Smooth muscle cell (in vitro differentiated cells): ENCODE measurements around the gene SIRT5. TPM values are rescaled to one million over a fixed set of nuclear protein-coding genes. Genes with fewer than 3 reads are reported as not detected.

Experiments
- DNase-seq: peaks from one replicate; lab custom pipeline; 2025; ENCODE audit not compliant: unreplicated experiment; lab: John Stamatoyannopoulos, UW
- H2AFZ ChIP-seq: fragments of 200-600 bp; sonication (generic); 2 replicates; pipeline ENCODE4 v1.6.0; 2016; ENCODE audit warnings: antibody characterized with exemption, low read depth, mild to moderate bottlenecking
- H3F3A ChIP-seq: fragments of 200-600 bp; sonication (generic); 2 replicates; pipeline ENCODE4 v1.6.0; 2017; ENCODE audit warnings: antibody characterized with exemption, low read depth
- H3K27ac ChIP-seq: fragments of 200-600 bp; sonication (generic); 2 replicates; pipeline ENCODE4 v1.5.1; 2016; ENCODE audit warnings: low read depth, mild to moderate bottlenecking
- H3K27me3 ChIP-seq: fragments of 200-600 bp; sonication (generic); 2 replicates; pipeline ENCODE4 v1.6.1; 2016; ENCODE audit warnings: low read depth, mild to moderate bottlenecking
- H3K36me3 ChIP-seq: fragments of 200-600 bp; sonication (generic); 2 replicates; pipeline ENCODE4 v1.5.1; 2016; ENCODE audit warnings: low read depth
- H3K4me1 ChIP-seq: fragments of 200-600 bp; sonication (generic); 2 replicates; pipeline ENCODE4 v1.5.1; 2016; ENCODE audit warnings: low read depth
- H3K4me2 ChIP-seq: fragments of 200-600 bp; sonication (generic); 2 replicates; pipeline ENCODE4 v1.6.0; 2016; ENCODE audit warnings: mild to moderate bottlenecking
- H3K4me3 ChIP-seq: fragments of 200-600 bp; sonication (generic); 2 replicates; pipeline ENCODE4 v1.5.1; 2016; ENCODE audit warnings: mild to moderate bottlenecking
- H3K79me2 ChIP-seq: fragments of 200-600 bp; sonication (generic); 2 replicates; pipeline ENCODE4 v1.6.0; 2016; ENCODE audit warnings: low read depth, mild to moderate bottlenecking
- H3K9ac ChIP-seq: fragments of 200-600 bp; sonication (generic); 2 replicates; pipeline ENCODE4 v1.6.0; 2016; ENCODE audit warnings: low read depth
- H3K9me3 ChIP-seq: fragments of 200-600 bp; sonication (generic); replicated peaks from 2 replicates; pipeline ENCODE4 v1.5.1; 2016; ENCODE audit warnings: low read depth
- H4K20me1 ChIP-seq: fragments of 200-600 bp; sonication (generic); 2 replicates; pipeline ENCODE4 v1.6.0; 2016; ENCODE audit warnings: low read depth
- CTCF ChIP-seq: fragments of 200-600 bp; sonication (generic); IDR thresholded peaks from 2 replicates; pipeline ENCODE4 v1.5.1; 2017; ENCODE audit warnings: borderline replicate concordance, mild to moderate bottlenecking, antibody characterized with exemption; ENCODE audit not compliant: insufficient read depth, poor library complexity, severe bottlenecking
- WGBS: methylation state at CpG from one replicate; pipeline ENCODE4 v1.1.7; 2016; ENCODE audit warnings: low lambda C conversion rate; 5-methylcytosine and 5-hydroxymethylcytosine counted together
- polyA plus RNA-seq: library from polyadenylated mRNA; unstranded; fragments of >200 nt; fragmentation: Nextera tagmentation; extraction: Ambion mirVana; gene quantifications from 2 replicates; pipeline ENCODE4 v1.2.1, GENCODE V29; 2016
- total RNA-seq: library from RNA; depleted of rRNA; stranded (reverse); fragments of >200 nt; gene quantifications from 2 replicates; pipeline ENCODE4 v1.2.3, GENCODE V29; 2014

Gene SIRT5
- total and polyA plus RNA-seq, 2 experiments from 2014 or later: 5.2 to 5.5 TPM

DNA sequence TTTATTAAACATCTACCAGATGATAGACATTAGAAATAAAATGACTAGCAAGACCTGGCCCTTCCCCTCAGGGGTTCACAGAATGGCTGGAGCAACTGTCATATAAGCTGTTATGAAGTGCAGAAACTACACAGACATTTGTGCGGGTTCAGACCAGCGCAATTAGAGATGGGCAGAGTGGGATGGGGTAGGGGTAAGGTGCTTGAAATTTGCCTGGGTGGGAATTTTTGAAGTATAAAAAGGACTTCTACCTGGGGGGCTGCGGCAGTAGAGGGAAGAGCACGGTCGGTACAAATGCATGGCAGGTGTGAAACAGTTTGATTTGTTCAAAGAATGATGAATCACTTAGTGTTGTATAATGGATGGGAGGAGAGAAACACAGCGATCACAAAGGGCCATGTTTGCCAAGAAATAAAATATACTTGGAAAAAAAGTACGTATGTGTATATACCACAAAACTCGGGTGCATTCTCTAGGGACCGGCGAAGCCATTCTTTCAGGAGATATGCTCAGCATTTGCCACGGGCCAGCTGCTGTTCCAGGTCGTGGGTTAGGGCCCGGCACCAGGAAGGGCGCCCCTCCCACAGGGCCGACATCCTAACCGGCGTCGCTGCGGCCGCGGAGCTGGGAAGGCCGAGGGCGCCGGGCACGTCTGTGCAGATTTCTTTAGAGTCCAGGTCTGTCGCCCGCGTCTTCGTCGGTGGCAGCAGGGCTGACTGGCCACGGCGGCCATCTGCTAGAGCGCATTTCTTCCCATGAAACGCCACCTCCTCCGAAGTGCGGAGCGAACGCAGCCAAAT, 39.9 kb downstream of the SIRT5 start:
- whole genome bisulfite sequencing: 7% methylated on average over 38 of the region's 38 CpGs
- Histone ChIP-seq H3K79me2 (peaks cover 23% of the 10 kb centered on the region), H3K27me3 (no peaks in the 10 kb centered on the region), H3K27ac (peak overlapping the region; percentile 85), H4K20me1 (peaks cover 20% of the 10 kb centered on the region), H3K4me3 (peak overlapping the region; percentile 83), H3K4me2 (peak overlapping the region; percentile 90), H3K4me1 (peaks cover 12% of the 10 kb centered on the region), H3F3A (peaks cover 3% of the 10 kb centered on the region), H3K9ac (peak overlapping the region; percentile 83), H3K36me3 (peaks cover 8% of the 10 kb centered on the region), H2AFZ (peak overlapping the region; percentile 84), H3K9me3 (no peaks in the 10 kb centered on the region)
- DNase-seq: no peak
- TF ChIP-seq CTCF: no peak

DNA sequence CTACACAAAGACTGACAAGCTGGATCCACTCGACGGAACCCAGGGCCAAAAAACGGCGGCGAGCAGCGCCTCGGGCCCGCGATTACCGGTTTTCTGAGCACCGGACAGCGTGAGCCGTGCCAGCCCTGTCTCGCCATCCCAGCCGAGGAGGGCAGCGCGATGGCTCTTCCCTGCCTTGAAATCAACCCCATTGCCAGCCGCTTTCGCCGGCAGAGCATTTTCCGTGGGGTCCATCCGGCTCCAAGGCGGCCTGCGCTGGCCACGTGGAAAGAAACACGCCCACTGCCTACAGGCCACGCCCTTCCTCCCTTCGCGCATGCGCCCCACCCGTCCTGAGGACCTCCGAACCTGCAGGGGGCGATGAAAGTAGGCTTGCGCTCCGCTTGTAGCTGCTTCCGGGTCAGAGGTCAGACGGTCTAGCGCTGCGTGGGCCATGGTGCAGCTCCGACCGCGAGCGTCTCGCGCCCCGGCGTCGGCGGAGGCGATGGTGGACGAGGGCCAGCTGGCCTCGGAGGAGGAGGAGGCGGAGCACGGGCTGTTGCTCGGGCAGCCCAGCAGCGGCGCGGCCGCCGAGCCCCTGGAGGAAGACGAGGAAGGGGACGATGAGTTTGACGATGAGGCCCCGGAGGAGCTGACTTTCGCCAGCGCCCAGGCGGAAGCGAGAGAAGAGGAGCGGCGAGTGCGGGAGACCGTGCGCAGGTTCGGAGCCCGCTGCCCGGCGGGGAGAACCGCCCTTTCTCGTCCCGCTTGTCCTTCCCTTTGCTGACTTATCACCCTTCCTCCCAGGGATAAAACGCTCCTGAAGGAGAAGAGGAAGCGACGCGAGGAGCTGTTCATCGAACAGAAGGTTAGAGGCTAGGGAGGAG, 40.8 kb downstream of the SIRT5 start, which contains the start of gene NOL7:
TSS of gene NOL7 (plus strand) at position 410 of the 866 bp plus-strand sequence. CDS start at position 434, 24 bp downstream.
- under 1% methylated on average over 83 of the region's 85 CpGs for WGBS
- Histone ChIP-seq H3K4me2 (peak within 1 kb of the TSS; percentile 90), H3K4me3 (peak within 1 kb of the TSS; percentile 83), H3K79me2 (peaks cover 23% of the 10 kb centered on the region), H3K4me1 (peaks cover 12% of the 10 kb centered on the region), H3K27ac (peak within 1 kb of the TSS; percentile 85), H2AFZ (peak within 1 kb of the TSS; percentile 84), H3K9ac (peak within 1 kb of the TSS; percentile 83), H3K9me3 (no peaks in the 10 kb centered on the region), H4K20me1 (peaks cover 20% of the 10 kb centered on the region), H3F3A (peaks cover 8% of the 10 kb centered on the region), H3K36me3 (peaks cover 15% of the 10 kb centered on the region), H3K27me3 (no peaks in the 10 kb centered on the region)
- peak; percentile 90 for DNase-seq
- peak; percentile 82 for TF ChIP-seq CTCF

GRCh38 chr6:13615792-13616120, 41.4 kb downstream of the SIRT5 start:
- peaks cover 20% of the 10 kb centered on the region for H4K20me1 ChIP-seq
- H3F3A ChIP-seq: peaks cover 14% of the 10 kb centered on the region
- peaks cover 18% of the 10 kb centered on the region for H3K36me3 ChIP-seq
- no peak for TF ChIP-seq CTCF
- peak overlapping the region; percentile 79 for H3K27ac ChIP-seq
- H3K4me2 ChIP-seq: peak overlapping the region; percentile 90
- WGBS: 0% methylated on average over 14 of the region's 14 CpGs
- H3K4me3 ChIP-seq: peak overlapping the region; percentile 83
- peak; percentile 26 for DNase-seq
- peaks cover 23% of the 10 kb centered on the region for H3K79me2 ChIP-seq
- H2AFZ ChIP-seq: peak overlapping the region; percentile 26
- no peaks in the 10 kb centered on the region for H3K27me3 ChIP-seq
- no peaks in the 10 kb centered on the region for H3K9me3 ChIP-seq
- H3K4me1 ChIP-seq: peaks cover 12% of the 10 kb centered on the region
- H3K9ac ChIP-seq: peak overlapping the region; percentile 79
